Memory B cell (primary cell): ENCODE measurements around the gene CSNK1G1.
"Not testable (repeated sequence)": the region's sequence is repeated elsewhere in the genome, so short reads cannot be mapped to it uniquely, and the experiment has no call there.

Experiments
- ATAC-seq: fragments of 150-1000 bp; cut with Tn5 transposase; 2 replicates; pipeline ENCODE4 v1.10.0; 2021; ENCODE audit warnings: low read depth, mild to moderate bottlenecking, moderate library complexity
- DNase-seq, 2 donors: peaks; one replicate each; pipeline ENCODE4 v3.0.0; 2022; ENCODE audit warnings: low spot score in 2 of 2
- H3K27ac Mint-ChIP-seq: one replicate; pipeline ENCODE4 v1.8.0; 2022; ENCODE audit warnings: mild to moderate bottlenecking, moderate library complexity, mixed read lengths
- H3K27me3 Mint-ChIP-seq: one replicate; pipeline ENCODE4 v1.8.0; 2022; ENCODE audit warnings: mixed read lengths
- H3K36me3 Mint-ChIP-seq: one replicate; pipeline ENCODE4 v1.8.0; 2022; ENCODE audit warnings: mild to moderate bottlenecking, mixed read lengths
- H3K4me1 Mint-ChIP-seq: one replicate; pipeline ENCODE4 v1.8.0; 2022; ENCODE audit warnings: mixed read lengths
- H3K4me3 Mint-ChIP-seq: one replicate; pipeline ENCODE4 v1.8.0; 2022; ENCODE audit warnings: mild to moderate bottlenecking, moderate library complexity, mixed read lengths
- H3K9me3 Mint-ChIP-seq: one replicate; pipeline ENCODE4 v1.8.0; 2022; ENCODE audit warnings: mixed read lengths

The CSNK1G1 gene

DNA sequence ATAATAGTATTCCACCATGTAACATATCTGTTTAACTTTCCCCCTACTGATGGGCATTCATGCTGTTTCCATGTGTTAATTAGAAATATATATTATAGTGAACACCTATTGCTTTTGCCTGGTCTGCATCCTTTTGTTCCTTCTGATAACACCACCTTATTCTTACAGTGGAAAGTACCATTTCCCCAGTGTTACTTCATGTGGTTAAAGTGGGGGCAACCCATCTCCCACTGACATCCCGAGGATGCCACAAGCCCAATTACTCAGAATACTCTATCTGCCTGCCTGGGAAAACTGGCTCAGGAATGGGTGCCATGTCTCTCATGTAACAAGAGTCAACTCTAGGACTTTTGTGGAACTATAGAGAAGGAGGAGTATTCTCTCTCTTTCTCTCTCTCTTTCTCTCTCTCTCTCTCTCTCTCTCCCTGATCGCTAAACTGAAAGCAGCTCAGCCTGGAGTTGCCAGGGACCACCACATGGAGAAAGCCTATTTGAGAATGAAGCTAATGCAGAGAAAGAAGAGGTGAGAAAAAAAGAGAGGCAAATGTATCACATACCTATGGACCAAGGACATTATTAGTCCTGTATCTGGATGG lies 126.7 kb downstream of the CSNK1G1 start:
- peaks cover 10% of the 10 kb centered on the region for H3K4me1 Mint-ChIP-seq
- peaks cover 3% of the 10 kb centered on the region for H3K9me3 Mint-ChIP-seq
- H3K36me3 Mint-ChIP-seq, result peaks cover 20% of the 10 kb centered on the region
- no peaks in the 10 kb centered on the region for H3K27me3 Mint-ChIP-seq
- no peak overlapping the region for H3K27ac Mint-ChIP-seq
- H3K4me3 Mint-ChIP-seq, result no peak overlapping the region
- no peak for ATAC-seq
- no peak for DNase-seq

DNA sequence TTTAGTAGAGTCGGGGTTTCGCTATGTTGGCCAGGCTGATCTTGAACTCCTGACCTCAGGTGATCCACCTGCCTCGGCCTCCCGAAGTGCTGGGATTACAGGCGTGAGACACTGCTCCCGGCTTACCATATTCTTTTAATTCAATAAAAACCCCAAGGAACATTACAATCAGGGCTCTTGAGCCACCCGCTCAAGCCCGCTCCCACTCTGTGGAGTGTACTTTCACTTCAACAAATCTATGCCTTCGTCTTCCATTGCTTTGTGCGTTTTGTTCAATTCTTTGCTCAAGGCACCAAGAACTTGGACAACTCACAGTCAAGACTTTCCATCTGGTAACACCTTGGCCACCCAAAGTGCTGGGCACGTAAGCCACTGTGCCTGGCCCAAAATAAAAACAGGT lies 130.2 kb downstream of the CSNK1G1 start:
- Mint-ChIP-seq H3K27ac (no peak overlapping the region), H3K9me3 (peaks cover 3% of the 10 kb centered on the region), H3K4me3 (no peak overlapping the region), H3K36me3 (peaks cover 23% of the 10 kb centered on the region), H3K27me3 (no peaks in the 10 kb centered on the region), H3K4me1 (peaks cover 2% of the 10 kb centered on the region)
- ATAC-seq, result no peak
- no peak for DNase-seq

DNA sequence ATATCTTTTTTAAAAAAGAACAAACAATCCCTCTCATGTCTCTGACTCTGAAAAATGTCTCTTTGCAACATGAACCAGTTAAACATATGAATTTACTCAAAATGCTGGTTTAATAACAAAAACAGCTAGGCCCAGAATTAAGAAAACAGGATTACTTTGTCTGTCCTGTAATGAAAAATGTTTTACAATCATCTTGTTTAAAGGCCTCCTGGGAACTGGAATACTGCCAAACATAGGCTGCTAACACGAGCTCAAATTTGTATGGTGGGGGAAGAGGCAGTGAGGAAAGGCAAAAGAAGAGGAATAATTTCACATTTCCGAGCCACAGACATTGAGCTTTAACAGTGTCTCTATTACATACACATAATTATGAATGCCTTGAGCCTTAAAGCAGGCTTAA lies 131.5 kb downstream of the CSNK1G1 start:
- DNase-seq (no peak), ATAC-seq (no peak)
- H3K4me3 Mint-ChIP-seq, result no peak overlapping the region
- H3K27me3 Mint-ChIP-seq, result no peaks in the 10 kb centered on the region
- H3K9me3 Mint-ChIP-seq, result peaks cover 3% of the 10 kb centered on the region
- peaks cover 23% of the 10 kb centered on the region for H3K36me3 Mint-ChIP-seq
- H3K4me1 Mint-ChIP-seq, result peaks cover 2% of the 10 kb centered on the region
- no peak overlapping the region for H3K27ac Mint-ChIP-seq

DNA sequence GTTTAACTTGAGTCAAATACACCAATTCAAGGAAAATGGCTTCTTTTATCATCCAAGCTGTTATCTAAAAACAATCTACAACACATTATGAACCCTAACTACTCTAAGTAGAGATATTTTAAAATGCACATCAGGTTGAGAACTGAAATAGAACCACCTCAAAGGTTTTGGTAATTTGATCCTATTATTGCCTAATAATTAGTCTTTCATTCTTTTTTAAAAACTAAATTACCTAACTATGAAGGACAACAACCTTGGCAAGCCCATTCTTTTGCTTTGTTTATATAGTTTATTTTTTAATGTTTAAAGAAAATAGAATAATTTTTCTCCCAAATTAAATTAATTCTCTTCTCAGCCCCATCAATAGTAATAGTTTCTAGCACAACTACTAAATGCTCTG lies 132.1 kb downstream of the CSNK1G1 start:
- no peak overlapping the region for H3K4me3 Mint-ChIP-seq
- peaks cover 23% of the 10 kb centered on the region for H3K36me3 Mint-ChIP-seq
- no peaks in the 10 kb centered on the region for H3K27me3 Mint-ChIP-seq
- H3K9me3 Mint-ChIP-seq, result peaks cover 3% of the 10 kb centered on the region
- no peak overlapping the region for H3K27ac Mint-ChIP-seq
- peaks cover 2% of the 10 kb centered on the region for H3K4me1 Mint-ChIP-seq
- ATAC-seq (no peak), DNase-seq (no peak)

DNA sequence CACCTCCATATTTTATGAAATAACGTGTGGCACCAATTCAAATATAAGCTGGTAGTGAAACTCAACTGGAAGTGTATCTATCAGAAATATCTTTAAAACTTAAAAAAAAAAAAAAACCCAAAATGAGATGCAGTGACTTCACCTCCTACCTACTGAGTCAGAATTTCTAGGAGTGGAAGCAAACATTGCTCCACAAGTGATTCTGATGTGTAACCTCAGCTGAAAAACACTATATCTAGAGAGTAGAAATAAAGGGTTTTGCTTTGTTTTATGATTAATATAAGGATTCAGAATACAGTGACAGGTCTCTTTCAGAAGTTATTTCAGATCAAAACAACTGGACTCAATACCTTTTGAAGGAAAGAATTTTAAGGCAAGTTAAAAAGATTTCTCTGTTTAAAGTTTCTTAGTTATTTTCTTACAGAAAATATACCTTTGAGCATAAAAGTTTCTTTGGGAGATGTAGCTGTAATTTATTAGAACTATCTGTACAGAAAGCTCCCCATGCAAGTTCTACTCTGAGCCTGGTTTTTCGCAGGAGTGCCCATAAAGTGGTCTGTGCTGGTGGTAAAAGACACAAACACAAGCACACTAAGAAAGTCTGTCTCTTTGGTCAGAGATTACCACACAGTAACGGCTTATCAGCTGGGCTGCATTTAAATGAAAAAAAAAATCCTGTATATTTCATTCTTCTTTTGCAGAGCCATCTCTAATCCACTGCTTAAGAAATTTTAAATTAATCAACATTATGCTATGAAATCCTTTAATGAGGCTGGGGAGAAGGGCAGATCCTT lies 133.2 kb downstream of the CSNK1G1 start:
- Mint-ChIP-seq H3K9me3 (peaks cover 3% of the 10 kb centered on the region), H3K36me3 (peaks cover 17% of the 10 kb centered on the region), H3K27me3 (no peaks in the 10 kb centered on the region), H3K27ac (no peak overlapping the region), H3K4me1 (peaks cover 2% of the 10 kb centered on the region), H3K4me3 (no peak overlapping the region)
- DNase-seq (no peak), ATAC-seq (no peak)

DNA sequence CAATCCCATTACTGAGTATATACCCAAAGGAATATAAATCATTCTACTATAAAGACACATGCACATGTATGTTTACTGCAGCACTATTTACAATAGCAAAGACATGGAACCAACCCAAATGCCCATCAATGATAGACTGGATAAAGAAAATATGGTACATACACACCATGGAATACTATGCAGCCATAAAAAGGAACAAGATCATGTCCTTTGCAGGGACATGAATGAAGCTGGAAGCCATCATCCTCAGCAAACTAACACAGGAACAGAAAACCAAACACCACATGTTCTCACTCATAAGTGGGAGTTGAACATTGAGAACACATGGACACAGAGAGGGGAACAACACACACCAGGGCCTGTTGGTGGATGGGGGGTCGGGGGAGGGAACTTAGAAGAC lies 134.1 kb downstream of the CSNK1G1 start:
- H3K9me3 Mint-ChIP-seq, DNase-seq, H3K27me3 Mint-ChIP-seq, H3K4me1 Mint-ChIP-seq, ATAC-seq, H3K4me3 Mint-ChIP-seq, H3K27ac Mint-ChIP-seq: not testable (repeated sequence)
- H3K36me3 Mint-ChIP-seq, result peaks cover 11% of the 10 kb centered on the region

DNA sequence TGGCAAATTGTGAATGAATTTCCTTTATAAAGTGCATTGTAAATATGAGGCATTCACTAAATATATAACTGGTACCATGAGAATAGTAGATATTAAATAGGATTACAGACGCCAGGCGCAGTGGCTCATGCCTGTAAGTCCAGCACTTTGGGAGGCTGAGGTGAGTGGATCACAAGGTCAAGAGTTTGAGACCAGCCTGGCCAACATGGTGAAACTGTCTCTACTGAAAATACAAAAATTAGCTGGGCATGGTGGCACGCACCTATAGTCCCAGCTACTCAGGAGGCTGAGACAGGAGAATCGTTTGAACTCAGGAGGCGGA lies 138.6 kb downstream of the CSNK1G1 start:
- H3K9me3 Mint-ChIP-seq, H3K27me3 Mint-ChIP-seq, H3K4me3 Mint-ChIP-seq, DNase-seq, H3K4me1 Mint-ChIP-seq, H3K27ac Mint-ChIP-seq, ATAC-seq, H3K36me3 Mint-ChIP-seq: not testable (repeated sequence)

DNA sequence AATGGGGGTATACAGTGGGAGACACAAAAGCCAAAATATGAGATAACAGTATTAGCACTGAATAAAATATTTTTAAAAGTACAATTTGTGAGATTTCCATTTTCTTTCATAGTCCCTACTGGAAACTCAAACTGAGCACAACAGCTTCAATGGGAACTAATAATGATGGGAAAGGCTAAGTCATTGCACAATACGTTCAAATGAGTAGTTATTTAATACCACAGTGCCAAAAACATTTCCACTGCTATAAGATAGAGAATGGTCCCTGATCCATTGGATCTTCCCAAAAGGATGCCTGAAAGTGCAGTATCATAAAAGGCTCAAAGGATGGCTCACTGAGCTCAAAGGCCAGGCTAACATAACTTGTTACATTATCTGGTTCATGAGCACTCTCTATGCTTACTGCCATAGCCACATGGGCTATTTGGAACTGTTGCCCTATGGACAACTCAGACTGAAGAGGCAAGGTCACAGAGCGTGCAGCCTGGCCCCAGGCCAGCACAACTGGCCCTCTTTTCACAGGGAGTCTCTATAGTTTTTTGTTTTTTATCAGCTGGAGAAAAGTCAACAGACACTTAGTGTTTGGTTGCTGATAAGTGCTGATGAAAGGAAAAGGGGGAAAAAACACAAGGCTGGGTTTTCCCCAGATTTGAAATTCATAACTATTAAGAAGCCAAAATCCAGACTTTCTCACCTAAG lies 139.1 kb downstream of the CSNK1G1 start:
- Mint-ChIP-seq H3K27ac (no peak overlapping the region), H3K27me3 (no peaks in the 10 kb centered on the region), H3K4me3 (no peak overlapping the region), H3K36me3 (peaks cover 5% of the 10 kb centered on the region), H3K4me1 (no peaks in the 10 kb centered on the region), H3K9me3 (no peaks in the 10 kb centered on the region)
- no peak for ATAC-seq
- DNase-seq, result no peak

DNA sequence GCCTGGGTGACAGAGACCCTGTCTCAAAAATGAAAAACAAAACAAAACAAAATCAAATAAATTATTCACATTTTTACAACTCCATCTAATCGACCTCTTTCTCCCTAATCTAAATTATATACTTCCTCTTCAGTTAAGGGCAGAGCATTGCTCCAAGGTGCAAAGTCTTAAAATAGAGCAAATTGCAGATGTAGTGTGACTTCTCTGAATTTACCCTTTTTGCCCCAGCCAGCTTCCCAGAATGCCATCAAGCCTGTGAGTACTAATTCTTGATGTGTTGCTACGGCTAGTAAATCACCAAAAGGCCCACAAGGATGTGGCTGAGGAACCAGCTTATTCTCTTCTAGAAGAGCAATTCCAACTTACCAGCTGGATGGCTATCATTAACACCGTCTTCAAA lies 139.8 kb downstream of the CSNK1G1 start:
- Mint-ChIP-seq H3K4me3 (no peak overlapping the region), H3K4me1 (no peaks in the 10 kb centered on the region), H3K9me3 (no peaks in the 10 kb centered on the region), H3K36me3 (peaks cover 3% of the 10 kb centered on the region), H3K27ac (peak overlapping the region; percentile 69), H3K27me3 (no peaks in the 10 kb centered on the region)
- ATAC-seq (no peak), DNase-seq (no peak)

DNA sequence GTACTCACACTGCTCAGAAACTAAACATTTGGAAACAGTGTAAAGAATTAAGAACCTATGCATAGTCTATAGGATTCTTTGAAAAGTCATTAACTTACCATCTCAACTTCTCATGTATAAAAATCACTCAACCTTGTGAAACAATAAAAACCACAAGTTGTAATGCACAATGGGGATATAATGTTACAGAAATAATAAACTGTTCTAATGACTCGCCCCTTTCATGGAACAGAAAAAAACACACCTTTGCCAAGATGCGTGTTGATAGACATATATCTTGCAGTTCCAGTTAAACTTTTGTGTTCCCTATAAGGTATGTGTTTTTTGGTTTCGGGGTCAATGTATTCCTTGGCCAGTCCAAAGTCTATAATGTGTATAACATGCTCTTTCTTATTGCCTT lies 142.3 kb downstream of the CSNK1G1 start:
- Mint-ChIP-seq H3K9me3 (no peaks in the 10 kb centered on the region), H3K36me3 (peaks cover 3% of the 10 kb centered on the region), H3K4me1 (no peaks in the 10 kb centered on the region), H3K4me3 (no peak overlapping the region), H3K27me3 (no peaks in the 10 kb centered on the region), H3K27ac (peak overlapping the region; percentile 39)
- DNase-seq, result no peak
- ATAC-seq, result no peak

DNA sequence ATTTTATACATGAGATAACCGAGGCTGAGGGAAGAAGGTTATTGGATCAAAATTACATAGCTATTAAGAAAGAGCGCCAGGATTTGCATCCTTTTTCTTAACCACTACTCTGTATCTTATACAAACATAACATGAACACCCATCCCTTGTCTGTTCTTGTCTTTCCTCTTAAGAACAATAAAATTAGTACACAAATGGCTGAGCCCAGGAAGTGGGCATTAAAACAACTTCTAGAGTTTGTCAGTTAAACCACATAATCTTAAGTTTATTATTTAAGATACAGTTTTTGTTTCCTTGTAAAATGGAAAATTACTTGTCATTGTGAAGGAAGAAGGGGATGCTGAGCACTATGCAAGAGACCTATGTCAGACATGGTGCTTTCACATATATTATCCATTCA lies 144.3 kb downstream of the CSNK1G1 start:
- Mint-ChIP-seq H3K9me3 (no peaks in the 10 kb centered on the region), H3K4me1 (no peaks in the 10 kb centered on the region), H3K27me3 (no peaks in the 10 kb centered on the region), H3K27ac (no peak overlapping the region), H3K36me3 (peaks cover 9% of the 10 kb centered on the region), H3K4me3 (no peak overlapping the region)
- no peak for DNase-seq
- no peak for ATAC-seq

DNA sequence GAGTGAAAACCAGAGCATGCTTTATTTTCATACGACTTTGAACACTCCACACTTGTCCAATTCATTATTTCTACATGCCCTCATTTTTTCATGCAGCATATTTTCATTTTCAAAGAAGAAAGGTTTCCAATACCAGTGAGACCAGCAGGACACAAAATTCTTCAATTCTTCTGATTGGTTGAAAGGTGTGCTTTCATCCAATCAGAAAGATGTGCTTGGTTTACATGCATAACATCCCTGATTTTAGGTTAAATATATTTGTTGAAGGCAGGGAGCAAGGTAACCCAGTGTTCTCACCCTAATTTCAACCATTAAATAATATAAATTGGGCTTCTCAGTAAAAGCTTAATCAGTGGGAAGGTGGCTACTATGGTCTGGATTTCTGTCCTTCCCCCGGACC lies 145.6 kb downstream of the CSNK1G1 start:
- peaks cover 11% of the 10 kb centered on the region for H3K36me3 Mint-ChIP-seq
- DNase-seq, result no peak
- no peak overlapping the region for H3K27ac Mint-ChIP-seq
- no peaks in the 10 kb centered on the region for H3K9me3 Mint-ChIP-seq
- no peak overlapping the region for H3K4me3 Mint-ChIP-seq
- H3K27me3 Mint-ChIP-seq, result no peaks in the 10 kb centered on the region
- ATAC-seq, result no peak
- no peaks in the 10 kb centered on the region for H3K4me1 Mint-ChIP-seq

DNA sequence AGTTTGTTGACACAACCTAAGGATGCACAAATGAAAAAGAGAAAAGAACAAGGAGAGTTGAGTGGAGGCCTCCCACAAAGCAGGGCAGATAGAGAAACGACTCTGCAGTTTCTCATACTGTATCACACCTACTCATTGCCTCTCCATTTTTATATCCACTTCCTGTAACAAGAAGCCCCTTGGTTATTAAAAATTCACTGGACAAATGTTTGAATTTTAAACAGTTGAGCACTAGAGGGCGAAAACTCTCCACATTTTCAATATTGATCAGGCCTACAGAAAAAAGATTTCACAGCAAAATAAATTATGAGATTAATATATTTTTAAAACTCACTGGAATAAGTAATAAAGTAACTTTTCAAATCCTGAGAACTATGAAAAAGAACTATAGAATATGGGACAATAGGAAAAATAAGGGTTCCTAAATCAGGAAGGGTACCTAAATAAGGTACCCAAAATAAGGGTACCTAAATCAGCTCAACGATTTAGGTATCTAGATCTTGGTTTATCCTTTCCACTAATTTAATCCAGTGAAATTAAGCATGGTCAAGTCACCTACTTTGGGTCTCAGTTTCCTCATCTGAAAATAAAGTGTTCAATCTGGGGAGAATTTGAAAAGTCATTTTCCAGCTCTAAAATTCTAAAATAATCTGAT lies 146.2 kb downstream of the CSNK1G1 start:
- no peak for DNase-seq
- Mint-ChIP-seq H3K4me1 (no peaks in the 10 kb centered on the region), H3K27me3 (no peaks in the 10 kb centered on the region), H3K36me3 (peaks cover 11% of the 10 kb centered on the region), H3K4me3 (no peak overlapping the region), H3K27ac (no peak overlapping the region), H3K9me3 (no peaks in the 10 kb centered on the region)
- ATAC-seq, result peak; percentile 27

DNA sequence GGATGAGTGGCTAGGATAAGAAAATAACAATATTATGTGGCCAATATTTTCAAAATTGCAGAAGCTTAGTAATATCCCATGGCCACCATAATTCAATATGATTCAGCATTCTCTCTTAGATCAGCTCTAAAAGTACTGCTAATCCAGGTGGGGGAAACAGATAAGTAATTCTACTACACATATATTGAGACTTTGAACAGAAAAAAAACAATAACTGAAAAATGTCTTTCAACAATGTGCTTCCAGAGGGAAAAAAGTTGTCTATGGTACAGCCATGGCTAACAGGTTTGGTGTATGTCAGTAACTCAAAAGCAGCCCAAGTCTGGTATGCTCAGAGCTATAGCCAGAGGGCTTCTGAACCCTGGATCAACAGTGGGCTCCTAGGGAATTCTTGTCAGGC lies 150.8 kb downstream of the CSNK1G1 start:
- H3K9me3 Mint-ChIP-seq, result no peaks in the 10 kb centered on the region
- peaks cover 28% of the 10 kb centered on the region for H3K36me3 Mint-ChIP-seq
- no peaks in the 10 kb centered on the region for H3K4me1 Mint-ChIP-seq
- DNase-seq (no peak), ATAC-seq (no peak)
- H3K27me3 Mint-ChIP-seq, result no peaks in the 10 kb centered on the region
- H3K27ac Mint-ChIP-seq, result no peak overlapping the region
- no peak overlapping the region for H3K4me3 Mint-ChIP-seq
